GM23338 (cell line): Measurements from ENCODE around the gene TRIM27. TPM values are rescaled to one million over a fixed set of nuclear protein-coding genes. Genes with fewer than 3 reads are reported as not detected.

Experiments used
- ATAC-seq: fragments of 200-7000 bp; cut with Tn5 transposase; 3 replicates; pipeline ENCODE4 v1.9.1; 2020
- DNase-seq: peaks from one replicate; pipeline ENCODE4 v3.0.0-alpha.2; 2015; ENCODE audit warnings: low spot score
- H2AFZ ChIP-seq: fragments of 200-600 bp; sonication (generic); 2 replicates; pipeline ENCODE4 v1.8.0; 2016; ENCODE audit warnings: antibody characterized with exemption, mild to moderate bottlenecking, moderate library complexity
- H3F3A ChIP-seq: fragments of 200-600 bp; sonication (generic); replicated peaks from 2 replicates; pipeline ENCODE4 v1.8.0; 2017; ENCODE audit warnings: antibody characterized with exemption, mixed run types, low read depth
- H3K27ac ChIP-seq: fragments of 200-600 bp; sonication (generic); 2 replicates; pipeline ENCODE4 v1.6.1; 2016; ENCODE audit warnings: low read depth
- H3K27me3 ChIP-seq: fragments of 200-600 bp; sonication (generic); 2 replicates; pipeline ENCODE4 v1.8.0; 2016; ENCODE audit warnings: mild to moderate bottlenecking, mixed run types, moderate library complexity; ENCODE audit not compliant: insufficient read depth
- H3K36me3 ChIP-seq: fragments of 200-600 bp; sonication (generic); 2 replicates; pipeline ENCODE4 v1.8.0; 2016; ENCODE audit warnings: mild to moderate bottlenecking; ENCODE audit not compliant: insufficient read depth
- H3K4me1 ChIP-seq: fragments of 200-600 bp; sonication (generic); 2 replicates; pipeline ENCODE4 v1.8.0; 2016; ENCODE audit warnings: mild to moderate bottlenecking, moderate library complexity; ENCODE audit not compliant: insufficient read depth
- H3K4me2 ChIP-seq: fragments of 200-600 bp; sonication (generic); 2 replicates; pipeline ENCODE4 v1.7.1; 2017; ENCODE audit warnings: mixed run types
- H3K4me3 ChIP-seq: fragments of 200-600 bp; sonication (generic); 2 replicates; pipeline ENCODE4 v1.6.1; 2016; ENCODE audit warnings: mixed run types
- H3K79me2 ChIP-seq: fragments of 200-600 bp; sonication (generic); replicated peaks from 2 replicates; pipeline ENCODE4 v1.8.0; 2017; ENCODE audit warnings: mild to moderate bottlenecking; ENCODE audit not compliant: insufficient read depth
- H3K9me2 ChIP-seq: fragments of 200-600 bp; sonication (generic); 2 replicates; pipeline ENCODE4 v1.8.0; 2017; ENCODE audit not compliant: insufficient read depth
- H4K20me1 ChIP-seq: fragments of 200-600 bp; sonication (generic); replicated peaks from 2 replicates; pipeline ENCODE4 v1.8.0; 2017; ENCODE audit warnings: mild to moderate bottlenecking; ENCODE audit not compliant: insufficient read depth
- H3K27ac Mint-ChIP-seq: 2 replicates; pipeline ENCODE4 v1.8.0; 2020; ENCODE audit warnings: inconsistent platforms, mild to moderate bottlenecking, moderate library complexity, mixed read lengths
- H3K27me3 Mint-ChIP-seq: 3 replicates; pipeline ENCODE4 v1.8.0; 2022; ENCODE audit warnings: low read depth, mild to moderate bottlenecking, moderate library complexity, mixed read lengths, inconsistent platforms; ENCODE audit not compliant: insufficient read depth, poor library complexity
- H3K36me3 Mint-ChIP-seq: 3 replicates; pipeline ENCODE4 v1.8.0; 2021; ENCODE audit warnings: low read depth, mild to moderate bottlenecking, inconsistent platforms, moderate library complexity, mixed read lengths
- H3K4me1 Mint-ChIP-seq: 3 replicates; pipeline ENCODE4 v1.8.0; 2020; ENCODE audit warnings: mild to moderate bottlenecking, inconsistent platforms, mixed read lengths
- H3K4me3 Mint-ChIP-seq: 3 replicates; pipeline ENCODE4 v1.8.0; 2021; ENCODE audit warnings: moderate library complexity, mild to moderate bottlenecking, inconsistent platforms, mixed read lengths
- H3K9me3 Mint-ChIP-seq: 3 replicates; pipeline ENCODE4 v1.8.0; 2020; ENCODE audit warnings: moderate library complexity, mild to moderate bottlenecking, inconsistent platforms, mixed read lengths
- EZH2 ChIP-seq: fragments of 200-600 bp; sonication (generic); IDR thresholded peaks from one replicate; pipeline ENCODE4 v1.8.0; 2017; ENCODE audit warnings: antibody characterized with exemption, mild to moderate bottlenecking, low read depth; ENCODE audit not compliant: unreplicated experiment
- EZH2phosphoT487 ChIP-seq: fragments of 200-600 bp; sonication (generic); IDR thresholded peaks from one replicate; pipeline ENCODE4 v1.8.1; 2018; ENCODE audit warnings: antibody characterized with exemption; ENCODE audit not compliant: unreplicated experiment
- JUNB ChIP-seq: IDR thresholded peaks from one replicate; pipeline ENCODE4 v1.6.1; 2016; ENCODE audit warnings: antibody characterized with exemption; ENCODE audit not compliant: unreplicated experiment
- NANOG ChIP-seq: IDR thresholded peaks from 2 replicates; pipeline ENCODE4 v1.6.1; 2016; ENCODE audit warnings: antibody characterized with exemption, borderline replicate concordance
- POLR2AphosphoS5 ChIP-seq: IDR thresholded peaks from 2 replicates; pipeline ENCODE4 v1.6.1; 2016; ENCODE audit warnings: antibody characterized with exemption, low read depth
- REST ChIP-seq: IDR thresholded peaks from one replicate; pipeline ENCODE4 v1.6.1; 2018; ENCODE audit warnings: antibody characterized with exemption; ENCODE audit not compliant: unreplicated experiment
- STAT1 ChIP-seq: IDR thresholded peaks from one replicate; pipeline ENCODE4 v1.6.1; 2016; ENCODE audit warnings: antibody characterized with exemption; ENCODE audit not compliant: unreplicated experiment
- ZNF114 ChIP-seq: fragments of 250-450 bp; sonication (Bioruptor Pico); IDR thresholded peaks from 2 replicates; pipeline ENCODE4 v1.5.0; 2020; ENCODE audit warnings: mild to moderate bottlenecking, moderate library complexity
- ZNF331 ChIP-seq: fragments of 250-450 bp; sonication (Bioruptor Pico); IDR thresholded peaks from 2 replicates; pipeline ENCODE4 v1.5.0; 2020; ENCODE audit warnings: low read depth, mild to moderate bottlenecking, moderate library complexity
- ZNF462 ChIP-seq: fragments of 250-450 bp; sonication (Bioruptor Pico); IDR thresholded peaks from 2 replicates; pipeline ENCODE4 v1.5.0; 2020; ENCODE audit warnings: mild to moderate bottlenecking, moderate library complexity
- polyA plus RNA-seq: library from polyadenylated mRNA; unstranded; fragments of >200 nt; fragmentation: Nextera tagmentation; extraction: Ambion mirVana; gene quantifications from 2 replicates; pipeline ENCODE4 v1.2.1, GENCODE V29; 2016
- total RNA-seq: library from RNA; depleted of rRNA; stranded (reverse); fragments of >200 nt; shearing (Covaris generic); gene quantifications from 2 replicates; pipeline ENCODE4 v1.2.3, GENCODE V29; 2014

Gene TRIM27
- total and polyA plus RNA-seq, 2 experiments from 2014 or later, result 43.1 to 127 TPM

- H2AFZ ChIP-seq, result no peak overlapping the region
- peaks cover 19% of the 10 kb centered on the region for H3K4me1 Mint-ChIP-seq
- no peaks in the 10 kb centered on the region; the same call in 1 of the 2 replicates for H3F3A ChIP-seq
- peaks cover 26% of the 10 kb centered on the region for H3K27me3 Mint-ChIP-seq
- H3K36me3 ChIP-seq, result no peaks in the 10 kb centered on the region
- H3K27ac ChIP-seq, result no peak overlapping the region
- H3K36me3 Mint-ChIP-seq, result peaks cover 10% of the 10 kb centered on the region; the same call in 2 of the 3 replicates
- no peaks in the 10 kb centered on the region for H3K27me3 ChIP-seq
- no peak for TF ChIP-seq EZH2
- no peak for TF ChIP-seq EZH2phosphoT487
- TF ChIP-seq NANOG, result no peak
- no peaks in the 10 kb centered on the region for H4K20me1 ChIP-seq
- no peak for ATAC-seq
- no peak overlapping the region for H3K4me3 ChIP-seq
- peaks cover 20% of the 10 kb centered on the region for H3K9me3 Mint-ChIP-seq
- no peaks in the 10 kb centered on the region for H3K9me2 ChIP-seq
- DNase-seq, result no peak
- H3K27ac Mint-ChIP-seq, result no peak overlapping the region
- H3K4me1 ChIP-seq, result peaks cover 16% of the 10 kb centered on the region
- no peak overlapping the region; the same call in 2 of the 3 replicates for H3K4me3 Mint-ChIP-seq
- H3K79me2 ChIP-seq, result no peaks in the 10 kb centered on the region
- H3K4me2 ChIP-seq, result no peak overlapping the region
These were observed 23.4 kb upstream of the TRIM27 start for GRCh38 chr6:28947067-28947765.

GRCh38 chr6:28945349-28945748, 21.6 kb upstream of the TRIM27 start:
- no peak overlapping the region; the same call in 2 of the 3 replicates for H3K4me3 Mint-ChIP-seq
- H3K79me2 ChIP-seq, result no peaks in the 10 kb centered on the region
- DNase-seq (no peak), ATAC-seq (no peak)
- H3K4me1 Mint-ChIP-seq, result peaks cover 19% of the 10 kb centered on the region
- H2AFZ ChIP-seq, result no peak overlapping the region
- H3K9me3 Mint-ChIP-seq, result peaks cover 21% of the 10 kb centered on the region
- H3K27me3 ChIP-seq, result no peaks in the 10 kb centered on the region
- H3K27ac Mint-ChIP-seq, result no peak overlapping the region
- no peak overlapping the region for H3K4me2 ChIP-seq
- H3K27me3 Mint-ChIP-seq, result peaks cover 26% of the 10 kb centered on the region
- H3K9me2 ChIP-seq, result no peaks in the 10 kb centered on the region
- H4K20me1 ChIP-seq, result no peaks in the 10 kb centered on the region
- H3K36me3 Mint-ChIP-seq, result peaks cover 6% of the 10 kb centered on the region; the same call in 2 of the 3 replicates
- H3K27ac ChIP-seq, result no peak overlapping the region
- peaks cover 4% of the 10 kb centered on the region; the same call in 1 of the 2 replicates for H3F3A ChIP-seq
- peaks cover 17% of the 10 kb centered on the region for H3K4me1 ChIP-seq
- no peaks in the 10 kb centered on the region for H3K36me3 ChIP-seq
- no peak overlapping the region for H3K4me3 ChIP-seq
- TF ChIP-seq POLR2AphosphoS5, result no peak
- no peak for TF ChIP-seq JUNB
- no peak for TF ChIP-seq ZNF331 (CRISPR knock-in tag)
- no peak for TF ChIP-seq REST
- no peak for TF ChIP-seq STAT1
- TF ChIP-seq ZNF462 (CRISPR knock-in tag), result no peak
- TF ChIP-seq ZNF114, result no peak
- no peak for TF ChIP-seq EZH2
